Measurements from ENCODE around the gene TNS3. TPM values are rescaled to one million over a fixed set of nuclear protein-coding genes. Genes with fewer than 3 reads are reported as not detected.

TNS3 gene
- total and polyA plus RNA-seq, 2 of the 13 experiments (the other 11 are each of a cell fraction or from before 2014, with no cell fraction given), result 52.9 to 55.7 TPM

DNA sequence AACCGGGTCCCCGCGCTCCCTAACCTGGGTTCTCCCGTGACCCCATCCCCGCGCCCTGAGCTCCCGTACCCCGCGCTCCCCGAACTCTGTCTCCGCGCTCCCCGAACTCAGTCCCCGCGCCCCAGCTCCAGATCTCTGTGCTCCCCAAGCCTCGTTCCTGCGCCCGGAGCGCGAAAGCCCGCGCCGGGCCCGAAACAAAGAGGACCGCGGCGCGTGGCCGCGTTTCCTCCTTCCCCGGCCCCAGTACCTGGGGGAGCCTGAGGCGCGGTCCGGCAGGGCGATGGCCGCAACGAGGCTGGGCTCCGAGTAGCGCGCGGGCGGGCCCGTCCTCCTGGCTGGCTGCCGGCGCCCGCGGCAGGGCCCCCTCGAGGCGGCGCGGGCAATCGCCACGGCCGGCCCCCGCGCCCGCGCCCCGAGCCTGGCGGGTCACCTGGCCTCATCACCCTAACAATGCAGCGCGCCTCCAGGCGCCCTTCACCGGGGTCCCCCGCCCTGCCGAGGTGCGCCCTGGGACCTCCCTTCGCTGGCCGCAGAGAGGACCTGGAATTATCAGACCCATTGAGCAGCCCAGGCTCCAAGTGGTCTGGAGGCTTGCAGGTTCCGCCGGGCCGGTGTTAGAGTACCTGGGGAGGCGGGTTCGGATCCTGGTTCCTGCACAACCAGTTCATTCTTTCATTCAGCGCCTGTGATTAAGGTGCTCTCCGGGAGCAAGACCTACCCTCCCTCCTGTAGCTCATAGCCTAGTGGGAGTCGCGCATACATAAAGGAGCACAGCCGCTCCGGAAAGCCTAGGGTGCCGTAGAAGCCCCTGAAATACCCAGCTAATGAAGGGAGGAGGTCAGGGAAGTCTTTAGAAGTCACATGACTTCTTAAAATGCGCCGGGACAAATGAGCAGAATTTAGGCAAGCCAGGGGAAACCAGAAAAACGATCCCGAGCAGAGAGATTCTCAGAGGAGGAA, at the start of gene TNS3 (continued):
- TF ChIP-seq, protein P1, sequence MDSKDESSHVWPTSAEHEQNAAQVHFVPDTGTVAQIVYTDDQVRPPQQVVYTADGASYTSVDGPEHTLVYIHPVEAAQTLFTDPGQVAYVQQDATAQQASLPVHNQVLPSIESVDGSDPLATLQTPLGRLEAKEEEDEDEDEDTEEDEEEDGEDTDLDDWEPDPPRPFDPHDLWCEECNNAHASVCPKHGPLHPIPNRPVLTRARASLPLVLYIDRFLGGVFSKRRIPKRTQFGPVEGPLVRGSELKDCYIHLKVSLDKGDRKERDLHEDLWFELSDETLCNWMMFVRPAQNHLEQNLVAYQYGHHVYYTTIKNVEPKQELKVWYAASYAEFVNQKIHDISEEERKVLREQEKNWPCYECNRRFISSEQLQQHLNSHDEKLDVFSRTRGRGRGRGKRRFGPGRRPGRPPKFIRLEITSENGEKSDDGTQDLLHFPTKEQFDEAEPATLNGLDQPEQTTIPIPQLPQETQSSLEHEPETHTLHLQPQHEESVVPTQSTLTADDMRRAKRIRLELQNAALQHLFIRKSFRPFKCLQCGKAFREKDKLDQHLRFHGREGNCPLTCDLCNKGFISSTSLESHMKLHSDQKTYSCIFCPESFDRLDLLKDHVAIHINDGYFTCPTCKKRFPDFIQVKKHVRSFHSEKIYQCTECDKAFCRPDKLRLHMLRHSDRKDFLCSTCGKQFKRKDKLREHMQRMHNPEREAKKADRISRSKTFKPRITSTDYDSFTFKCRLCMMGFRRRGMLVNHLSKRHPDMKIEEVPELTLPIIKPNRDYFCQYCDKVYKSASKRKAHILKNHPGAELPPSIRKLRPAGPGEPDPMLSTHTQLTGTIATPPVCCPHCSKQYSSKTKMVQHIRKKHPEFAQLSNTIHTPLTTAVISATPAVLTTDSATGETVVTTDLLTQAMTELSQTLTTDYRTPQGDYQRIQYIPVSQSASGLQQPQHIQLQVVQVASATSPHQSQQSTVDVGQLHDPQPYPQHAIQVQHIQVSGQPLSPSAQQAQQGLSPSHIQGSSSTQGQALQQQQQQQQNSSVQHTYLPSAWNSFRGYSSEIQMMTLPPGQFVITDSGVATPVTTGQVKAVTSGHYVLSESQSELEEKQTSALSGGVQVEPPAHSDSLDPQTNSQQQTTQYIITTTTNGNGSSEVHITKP (CRISPR knock-in tag; IDR thresholded peaks at IDR 0.05; ENCODE audit: low read depth), result no peak
- no peak for TF ChIP-seq ZNF572 (CRISPR knock-in tag; IDR thresholded peaks at IDR 0.05)
- TF ChIP-seq ZBTB38 (CRISPR knock-in tag; IDR thresholded peaks at IDR 0.05), result 0 out of 2 replicates have a peak, but pooled peaks have one; percentile 7
- TF ChIP-seq NFKB2 (CRISPR knock-in tag; IDR thresholded peaks at IDR 0.05; ENCODE audit: borderline replicate concordance), result peak; percentile 72; the same call in 1 of the 2 replicates
- TF ChIP-seq BRD4 (CRISPR knock-in tag; IDR thresholded peaks at IDR 0.05), result peak; percentile 64
- TF ChIP-seq ELF3 (CRISPR knock-in tag; IDR thresholded peaks at IDR 0.05), result no peak
- TF ChIP-seq ZNF563 (CRISPR knock-in tag; IDR thresholded peaks at IDR 0.05), result peak; percentile 6; the same call in 1 of the 2 replicates
- TF ChIP-seq MXI1 (IDR thresholded peaks at IDR 0.05; ENCODE audit: borderline replicate concordance, low read depth, low read length), result 0 out of 3 replicates have a peak, but pooled peaks have one; percentile 10
- peak; percentile 72; the same call in 1 of the 2 replicates for TF ChIP-seq ZNF558 (CRISPR knock-in tag; IDR thresholded peaks at IDR 0.05; ENCODE audit: borderline replicate concordance)
- TF ChIP-seq, protein P2, sequence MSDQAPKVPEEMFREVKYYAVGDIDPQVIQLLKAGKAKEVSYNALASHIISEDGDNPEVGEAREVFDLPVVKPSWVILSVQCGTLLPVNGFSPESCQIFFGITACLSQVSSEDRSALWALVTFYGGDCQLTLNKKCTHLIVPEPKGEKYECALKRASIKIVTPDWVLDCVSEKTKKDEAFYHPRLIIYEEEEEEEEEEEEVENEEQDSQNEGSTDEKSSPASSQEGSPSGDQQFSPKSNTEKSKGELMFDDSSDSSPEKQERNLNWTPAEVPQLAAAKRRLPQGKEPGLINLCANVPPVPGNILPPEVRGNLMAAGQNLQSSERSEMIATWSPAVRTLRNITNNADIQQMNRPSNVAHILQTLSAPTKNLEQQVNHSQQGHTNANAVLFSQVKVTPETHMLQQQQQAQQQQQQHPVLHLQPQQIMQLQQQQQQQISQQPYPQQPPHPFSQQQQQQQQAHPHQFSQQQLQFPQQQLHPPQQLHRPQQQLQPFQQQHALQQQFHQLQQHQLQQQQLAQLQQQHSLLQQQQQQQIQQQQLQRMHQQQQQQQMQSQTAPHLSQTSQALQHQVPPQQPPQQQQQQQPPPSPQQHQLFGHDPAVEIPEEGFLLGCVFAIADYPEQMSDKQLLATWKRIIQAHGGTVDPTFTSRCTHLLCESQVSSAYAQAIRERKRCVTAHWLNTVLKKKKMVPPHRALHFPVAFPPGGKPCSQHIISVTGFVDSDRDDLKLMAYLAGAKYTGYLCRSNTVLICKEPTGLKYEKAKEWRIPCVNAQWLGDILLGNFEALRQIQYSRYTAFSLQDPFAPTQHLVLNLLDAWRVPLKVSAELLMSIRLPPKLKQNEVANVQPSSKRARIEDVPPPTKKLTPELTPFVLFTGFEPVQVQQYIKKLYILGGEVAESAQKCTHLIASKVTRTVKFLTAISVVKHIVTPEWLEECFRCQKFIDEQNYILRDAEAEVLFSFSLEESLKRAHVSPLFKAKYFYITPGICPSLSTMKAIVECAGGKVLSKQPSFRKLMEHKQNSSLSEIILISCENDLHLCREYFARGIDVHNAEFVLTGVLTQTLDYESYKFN (CRISPR knock-in tag; conservative IDR thresholded peaks at IDR 0.05), result 0 out of 2 replicates have a peak, but pooled peaks have one; percentile 24
- peak; percentile 43; the same call in 1 of the 2 replicates for TF ChIP-seq NR2C2 (CRISPR knock-in tag; IDR thresholded peaks at IDR 0.05; ENCODE audit: borderline replicate concordance)
- peak; percentile 62; the same call in 1 of the 2 replicates for TF ChIP-seq TFDP1 (CRISPR knock-in tag; IDR thresholded peaks at IDR 0.05; ENCODE audit: borderline replicate concordance)
- 0 out of 2 replicates have a peak, but pooled peaks have one; percentile 10 for TF ChIP-seq NRL (CRISPR knock-in tag; IDR thresholded peaks at IDR 0.05; ENCODE audit: borderline replicate concordance)
- no peak for TF ChIP-seq MAF1 (CRISPR knock-in tag; IDR thresholded peaks at IDR 0.05; ENCODE audit: borderline replicate concordance)
- no peak for TF ChIP-seq ZNF597 (CRISPR knock-in tag; IDR thresholded peaks at IDR 0.05)
- TF ChIP-seq FOXK2 (IDR thresholded peaks at IDR 0.05), result no peak
- TF ChIP-seq FOSL1 (CRISPR knock-in tag; IDR thresholded peaks at IDR 0.05; ENCODE audit: borderline replicate concordance), result peak; percentile 10; the same call in 1 of the 2 replicates
- no peak for TF ChIP-seq BCL6 (CRISPR knock-in tag; IDR thresholded peaks at IDR 0.05)
- no peak for TF ChIP-seq ZNF333 (CRISPR knock-in tag; IDR thresholded peaks at IDR 0.05; ENCODE audit: borderline replicate concordance)

Data from HepG2 (cell line).